ENCODE measurements around the gene EXOC6B. TPM values are rescaled to one million over a fixed set of nuclear protein-coding genes. Genes with fewer than 3 reads are reported as not detected.

The EXOC6B gene
- total RNA-seq, 4 donors from 2014 or later = 21.0 to 57.7 (median 36.1) TPM

DNA sequence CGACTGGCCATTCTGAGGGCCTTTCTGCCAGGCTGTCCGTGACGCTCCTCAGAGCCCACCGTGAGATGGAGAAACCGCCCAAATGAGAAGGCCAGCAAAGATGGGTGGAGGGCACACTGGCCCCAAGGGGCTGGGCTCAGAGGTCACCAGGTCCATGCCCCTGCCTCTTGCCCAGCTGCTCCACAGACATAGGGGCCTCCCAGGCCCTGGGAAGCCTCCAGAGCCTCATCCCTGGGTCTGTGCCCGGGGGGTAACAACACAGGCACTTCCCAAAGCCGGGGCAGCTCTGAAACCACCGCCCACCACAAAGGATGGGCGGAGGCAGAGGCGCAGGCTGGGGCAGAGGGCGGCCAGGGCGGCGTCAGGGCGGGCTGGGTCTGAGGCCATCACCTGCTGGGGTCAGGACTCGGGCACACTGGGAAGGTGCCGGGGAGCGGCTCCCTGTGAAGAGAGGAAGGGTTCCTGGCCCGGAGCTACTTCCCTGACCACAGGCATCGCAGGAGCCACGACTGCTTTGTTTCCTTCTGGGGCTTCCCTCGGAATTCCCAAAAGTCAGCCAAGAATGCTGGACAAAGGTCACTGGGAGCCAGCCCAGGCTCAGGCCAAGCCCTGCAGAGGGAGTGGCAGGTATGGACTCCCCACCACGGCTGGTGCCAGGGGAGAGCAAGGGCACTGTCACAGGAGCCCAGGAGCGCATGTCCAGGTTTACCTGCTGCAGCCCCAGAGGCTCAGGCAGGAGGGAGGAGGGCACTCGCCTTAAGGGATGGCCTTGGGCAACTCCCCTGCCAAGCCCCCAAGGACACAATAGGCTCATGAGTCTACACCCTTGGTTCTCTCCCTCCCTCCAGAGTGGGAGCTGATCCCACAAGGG, 687.6 kb downstream of the EXOC6B start:
- peaks cover 8 to 39% (median 21%) of the 10 kb centered on the region in 3 donors for H3K4me1 ChIP-seq
- intact Hi-C loops (cut with DNase I) = no loop called here
- H3K36me3 ChIP-seq = peaks cover 0 to 20% (median 0%) of the 10 kb centered on the region in 3 donors
- peaks cover 0 to 15% (median 0%) of the 10 kb centered on the region in 4 donors for H3K27me3 ChIP-seq
- H3K9me3 ChIP-seq = no peaks in the 10 kb centered on the region
- TF ChIP-seq POLR2A (IDR thresholded peaks at IDR 0.05) = no peak
- TF ChIP-seq, protein P1, sequence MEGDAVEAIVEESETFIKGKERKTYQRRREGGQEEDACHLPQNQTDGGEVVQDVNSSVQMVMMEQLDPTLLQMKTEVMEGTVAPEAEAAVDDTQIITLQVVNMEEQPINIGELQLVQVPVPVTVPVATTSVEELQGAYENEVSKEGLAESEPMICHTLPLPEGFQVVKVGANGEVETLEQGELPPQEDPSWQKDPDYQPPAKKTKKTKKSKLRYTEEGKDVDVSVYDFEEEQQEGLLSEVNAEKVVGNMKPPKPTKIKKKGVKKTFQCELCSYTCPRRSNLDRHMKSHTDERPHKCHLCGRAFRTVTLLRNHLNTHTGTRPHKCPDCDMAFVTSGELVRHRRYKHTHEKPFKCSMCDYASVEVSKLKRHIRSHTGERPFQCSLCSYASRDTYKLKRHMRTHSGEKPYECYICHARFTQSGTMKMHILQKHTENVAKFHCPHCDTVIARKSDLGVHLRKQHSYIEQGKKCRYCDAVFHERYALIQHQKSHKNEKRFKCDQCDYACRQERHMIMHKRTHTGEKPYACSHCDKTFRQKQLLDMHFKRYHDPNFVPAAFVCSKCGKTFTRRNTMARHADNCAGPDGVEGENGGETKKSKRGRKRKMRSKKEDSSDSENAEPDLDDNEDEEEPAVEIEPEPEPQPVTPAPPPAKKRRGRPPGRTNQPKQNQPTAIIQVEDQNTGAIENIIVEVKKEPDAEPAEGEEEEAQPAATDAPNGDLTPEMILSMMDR (IDR thresholded peaks at IDR 0.05) = no peak
- no peak for DNase-seq
- no peak overlapping the region for H3K27ac ChIP-seq
- no peak overlapping the region for H3K4me3 ChIP-seq
- 56 to 76% methylated on average over 3 of the region's 24 CpGs for WGBS, 2 donors

DNA sequence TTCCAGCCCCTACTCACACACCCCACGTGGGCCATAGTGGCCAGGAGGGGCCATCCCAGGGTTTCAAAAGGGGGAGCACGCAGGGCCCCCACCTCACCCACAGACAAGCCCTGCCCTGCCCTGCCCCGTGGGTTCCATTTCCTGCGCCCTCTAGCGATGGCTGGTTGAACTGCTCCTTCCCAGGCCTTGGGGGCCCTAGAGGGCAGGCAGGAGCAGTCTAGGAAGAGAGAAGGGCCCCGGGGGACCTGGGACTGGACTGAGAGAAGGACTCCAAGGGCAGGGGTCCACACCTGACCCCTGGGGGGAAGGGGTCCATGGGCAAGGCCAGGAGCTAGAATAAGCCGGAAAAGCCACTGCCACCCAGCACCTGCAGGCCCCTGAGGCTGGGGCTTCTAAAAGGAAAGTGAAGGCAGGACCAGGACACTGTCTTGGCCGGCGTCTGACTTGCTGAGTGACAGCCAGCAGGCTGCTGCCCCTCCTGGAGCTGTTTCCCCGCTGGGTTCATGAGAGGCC, 688.3 kb downstream of the EXOC6B start:
- intact Hi-C loops (cut with DNase I) = no loop called here
- Histone ChIP-seq H3K4me3 (no peak overlapping the region), H3K36me3 (peaks cover 0 to 27% (median 0%) of the 10 kb centered on the region in 3 donors), H3K27me3 (peaks cover 0 to 8% (median 0%) of the 10 kb centered on the region in 4 donors), H3K9me3 (no peaks in the 10 kb centered on the region), H3K4me1 (peaks cover 3 to 32% (median 14%) of the 10 kb centered on the region in 3 donors), H3K27ac (no peak overlapping the region)
- TF ChIP-seq POLR2A (IDR thresholded peaks at IDR 0.05) = no peak
- TF ChIP-seq, protein P1 (IDR thresholded peaks at IDR 0.05) = peak; percentile 57 to 92 (median 80)
- 27% methylated on average over 3 of the region's 10 CpGs; no CpG with 5 or more reads in 1 of the 2 donors for WGBS, 2 donors
- no peak for DNase-seq

DNA sequence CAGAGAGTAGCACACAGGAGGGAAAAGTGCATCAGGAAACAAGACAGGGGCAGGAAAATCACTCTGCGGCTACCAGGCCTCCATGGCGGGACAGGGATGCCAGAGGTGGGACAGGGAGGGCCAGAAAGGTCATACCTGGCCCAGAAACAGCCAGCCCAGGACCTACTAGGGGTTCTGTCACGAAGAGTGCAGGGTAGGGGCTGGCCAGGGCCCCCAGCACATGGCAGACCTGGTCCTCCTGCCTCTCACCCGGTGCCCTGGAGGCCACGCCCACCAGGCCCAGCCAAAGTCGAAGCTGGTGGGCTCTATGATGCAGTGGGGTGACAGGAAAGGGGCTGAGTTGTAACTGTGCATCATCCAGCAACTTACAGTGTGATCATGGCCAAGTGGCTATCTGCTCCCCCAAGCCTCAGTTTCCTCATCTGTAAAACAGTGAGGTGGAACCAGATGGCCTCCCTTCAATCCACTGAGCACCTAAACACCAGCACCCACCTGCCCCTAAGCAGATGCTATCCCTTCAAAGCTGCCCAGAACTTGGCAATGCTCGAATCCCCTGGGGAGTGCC, 688.8 kb downstream of the EXOC6B start:
- DNase-seq = no peak
- Histone ChIP-seq H3K4me1 (peaks cover 0 to 26% (median 11%) of the 10 kb centered on the region in 3 donors), H3K9me3 (no peaks in the 10 kb centered on the region), H3K27ac (no peak overlapping the region), H3K4me3 (no peak overlapping the region), H3K36me3 (peaks cover 0 to 29% (median 0%) of the 10 kb centered on the region in 3 donors), H3K27me3 (peaks cover 0 to 3% (median 0%) of the 10 kb centered on the region in 4 donors)
- intact Hi-C loops (cut with DNase I) = no loop called here
- 54 to 69% methylated on average over 5 of the region's 7 CpGs for WGBS, 2 donors
- TF ChIP-seq, protein P1 (IDR thresholded peaks at IDR 0.05) = no peak
- no peak for TF ChIP-seq POLR2A (IDR thresholded peaks at IDR 0.05)

DNA sequence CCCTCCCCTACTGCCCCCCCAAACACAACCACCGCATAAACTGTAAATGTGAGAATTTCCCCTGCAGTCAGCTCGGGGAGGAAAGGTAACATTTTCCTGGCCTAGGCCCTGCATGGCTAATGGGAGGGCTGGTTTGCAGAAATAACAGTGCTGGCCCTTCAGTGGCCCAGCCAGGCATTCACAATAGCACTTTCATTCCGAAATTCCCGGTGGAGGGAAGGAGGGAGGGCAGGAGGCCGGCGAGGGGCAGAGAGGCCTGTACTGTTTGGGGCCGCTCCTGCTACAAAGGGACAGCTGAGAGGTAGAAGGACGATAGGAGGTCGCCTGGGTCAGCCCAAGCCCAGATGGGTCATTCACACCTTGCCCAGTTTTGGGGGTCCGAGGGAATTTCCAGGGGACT, 689.5 kb downstream of the EXOC6B start:
- 74% methylated on average over 7 to 9 of the region's 10 CpGs for WGBS, 2 donors

More for the DNA sequence above, 689.5 kb downstream of the EXOC6B start:
- Histone ChIP-seq H3K9me3 (no peaks in the 10 kb centered on the region), H3K4me3 (no peak overlapping the region), H3K27me3 (peaks cover 0 to 3% (median 0%) of the 10 kb centered on the region in 4 donors), H3K27ac (no peak overlapping the region), H3K4me1 (peaks cover 0 to 30% (median 11%) of the 10 kb centered on the region in 3 donors), H3K36me3 (peaks cover 0 to 29% (median 0%) of the 10 kb centered on the region in 3 donors)
- no peak for DNase-seq
- TF ChIP-seq, protein P1 (IDR thresholded peaks at IDR 0.05) = no peak
- intact Hi-C loops (cut with DNase I) = no loop called here

Data from esophagus squamous epithelium (tissue), 5 donors.